SK-N-SH treated with all-trans-retinoic acid at 6 μM for 48 hours (cell line): Measurements from ENCODE around the gene MAST1.

Source experiments
- ARNTL ChIP-seq: fragments of 450-650 bp; formaldehyde crosslinking; IDR thresholded peaks from 2 replicates; pipeline ENCODE4 v1.5.0; 2020; ENCODE audit warnings: low read depth, mild to moderate bottlenecking, moderate library complexity, borderline replicate concordance
- CREB5 ChIP-seq: fragments of 250-450 bp; sonication (Bioruptor Pico); IDR thresholded peaks from 2 replicates; pipeline ENCODE4 v1.5.1; 2020; ENCODE audit warnings: low read depth, mild to moderate bottlenecking, moderate library complexity
- CSRNP3 ChIP-seq: fragments of 250-450 bp; sonication (Bioruptor Pico); IDR thresholded peaks from 2 replicates; pipeline ENCODE4 v1.5.1; 2021; ENCODE audit warnings: mild to moderate bottlenecking, moderate library complexity
- ZFP3 ChIP-seq: fragments of 250-450 bp; sonication (Bioruptor Pico); IDR thresholded peaks from 2 replicates; pipeline ENCODE4 v1.5.0; 2020; ENCODE audit warnings: mild to moderate bottlenecking, moderate library complexity
- ZFP30 ChIP-seq: fragments of 450-650 bp; formaldehyde crosslinking; IDR thresholded peaks from 2 replicates; pipeline ENCODE4 v1.5.0; 2022; ENCODE audit warnings: mild to moderate bottlenecking, moderate library complexity
- ZNF565 ChIP-seq: fragments of 450-650 bp; formaldehyde crosslinking; conservative IDR thresholded peaks from 2 replicates; pipeline ENCODE4 v1.5.0; 2020; ENCODE audit warnings: low read depth, mild to moderate bottlenecking, moderate library complexity
- ZNF70 ChIP-seq: fragments of 450-650 bp; formaldehyde crosslinking; IDR thresholded peaks from 2 replicates; pipeline ENCODE4 v1.5.0; 2020; ENCODE audit warnings: mild to moderate bottlenecking, moderate library complexity
- TF ChIP-seq, protein P1 (sequence below): fragments of 250-450 bp; sonication (Bioruptor Pico); IDR thresholded peaks from 2 replicates; pipeline ENCODE4 v1.5.0; 2020; ENCODE audit warnings: mild to moderate bottlenecking, moderate library complexity

GRCh38 chr19:12885749-12886650 is 47.7 kb downstream of the MAST1 start:
- TF ChIP-seq ZNF70 (CRISPR knock-in tag), result no peak
- no peak for TF ChIP-seq ZNF565 (CRISPR knock-in tag)
- no peak for TF ChIP-seq ZFP3
- TF ChIP-seq ARNTL (CRISPR knock-in tag), result no peak
- no peak for TF ChIP-seq CSRNP3
- TF ChIP-seq ZFP30 (CRISPR knock-in tag), result no peak
- no peak for TF ChIP-seq CREB5 (CRISPR knock-in tag)
- TF ChIP-seq, protein P1, sequence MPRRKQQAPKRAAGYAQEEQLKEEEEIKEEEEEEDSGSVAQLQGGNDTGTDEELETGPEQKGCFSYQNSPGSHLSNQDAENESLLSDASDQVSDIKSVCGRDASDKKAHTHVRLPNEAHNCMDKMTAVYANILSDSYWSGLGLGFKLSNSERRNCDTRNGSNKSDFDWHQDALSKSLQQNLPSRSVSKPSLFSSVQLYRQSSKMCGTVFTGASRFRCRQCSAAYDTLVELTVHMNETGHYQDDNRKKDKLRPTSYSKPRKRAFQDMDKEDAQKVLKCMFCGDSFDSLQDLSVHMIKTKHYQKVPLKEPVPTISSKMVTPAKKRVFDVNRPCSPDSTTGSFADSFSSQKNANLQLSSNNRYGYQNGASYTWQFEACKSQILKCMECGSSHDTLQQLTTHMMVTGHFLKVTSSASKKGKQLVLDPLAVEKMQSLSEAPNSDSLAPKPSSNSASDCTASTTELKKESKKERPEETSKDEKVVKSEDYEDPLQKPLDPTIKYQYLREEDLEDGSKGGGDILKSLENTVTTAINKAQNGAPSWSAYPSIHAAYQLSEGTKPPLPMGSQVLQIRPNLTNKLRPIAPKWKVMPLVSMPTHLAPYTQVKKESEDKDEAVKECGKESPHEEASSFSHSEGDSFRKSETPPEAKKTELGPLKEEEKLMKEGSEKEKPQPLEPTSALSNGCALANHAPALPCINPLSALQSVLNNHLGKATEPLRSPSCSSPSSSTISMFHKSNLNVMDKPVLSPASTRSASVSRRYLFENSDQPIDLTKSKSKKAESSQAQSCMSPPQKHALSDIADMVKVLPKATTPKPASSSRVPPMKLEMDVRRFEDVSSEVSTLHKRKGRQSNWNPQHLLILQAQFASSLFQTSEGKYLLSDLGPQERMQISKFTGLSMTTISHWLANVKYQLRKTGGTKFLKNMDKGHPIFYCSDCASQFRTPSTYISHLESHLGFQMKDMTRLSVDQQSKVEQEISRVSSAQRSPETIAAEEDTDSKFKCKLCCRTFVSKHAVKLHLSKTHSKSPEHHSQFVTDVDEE (CRISPR knock-in tag), result no peak
